Activated CD4-positive, alpha-beta T cell treated with anti-CD3 and anti-CD28 coated beads, Interleukin-2, amount 50 U/mL, for 48 hours (primary cell): Measurements from ENCODE around the gene ETDA.
"Not testable (repeated sequence)": the region's sequence is repeated elsewhere in the genome, so short reads cannot be mapped to it uniquely, and the experiment has no call there.

Experiments used
- DNase-seq, 2 experiments: peaks; one replicate each; pipeline ENCODE4 v3.0.0-alpha.2; 2020

Gene ETDA

GRCh38 chrX:135252011-135252518 lies at the start of gene ETDA:
Gene ETDA, plus strand, starts transcription at chrX:135252061. Its CDS starts 1,216 bp downstream, at chrX:135253277.
- DNase-seq = not testable (repeated sequence)

GRCh38 chrX:135206427-135206826 lies 45.4 kb upstream of the ETDA start:
- peak; percentile 31 to 49 for DNase-seq

- DNase-seq = peak; percentile 33 to 53
These were observed 38.5 kb upstream of the ETDA start for GRCh38 chrX:135213200-135213844.

- not testable (repeated sequence) for DNase-seq
These were observed 5.9 kb upstream of the ETDA start for GRCh38 chrX:135245989-135246388.

- not testable (repeated sequence) for DNase-seq
These were observed 4.3 kb downstream of the ETDA start for GRCh38 chrX:135256087-135256684.

GRCh38 chrX:135256923-135257322 lies 5.1 kb downstream of the ETDA start:
- no peak for DNase-seq

- DNase-seq = no peak
These were observed 5.6 kb downstream of the ETDA start for GRCh38 chrX:135257469-135257868.

GRCh38 chrX:135260976-135261375 lies 9.1 kb downstream of the ETDA start:
- DNase-seq = not testable (repeated sequence)

GRCh38 chrX:135263376-135263775 lies 11.5 kb downstream of the ETDA start:
- DNase-seq = not testable (repeated sequence)

GRCh38 chrX:135264206-135264605 lies 12.3 kb downstream of the ETDA start:
- no peak for DNase-seq

GRCh38 chrX:135273162-135273561 lies 21.3 kb downstream of the ETDA start:
- no peak for DNase-seq

GRCh38 chrX:135275973-135276372 lies 24.1 kb downstream of the ETDA start:
- DNase-seq = no peak

GRCh38 chrX:135287266-135287823 lies 35.5 kb downstream of the ETDA start:
- no peak for DNase-seq

- DNase-seq = peak; percentile 65 to 72
These were observed 43.5 kb downstream of the ETDA start for GRCh38 chrX:135295238-135295943.

GRCh38 chrX:135295944-135296305 lies 44.1 kb downstream of the ETDA start:
- no peak for DNase-seq

- no peak for DNase-seq
These were observed 50.5 kb downstream of the ETDA start for GRCh38 chrX:135302269-135302873.
